Lung (tissue), 12 donors: ENCODE measurements around the gene GADD45GIP1. TPM values are rescaled to one million over a fixed set of nuclear protein-coding genes. Genes with fewer than 3 reads are reported as not detected.

Source experiments
- ATAC-seq: fragments of 200-7000 bp; cut with Tn5 transposase; one replicate; pipeline ENCODE4 v1.9.1; 2020; ENCODE audit warnings: moderate number of reproducible peaks; ENCODE audit not compliant: insufficient read depth, low FRiP score
- DNase-seq, 3 donors: peaks; one replicate each; pipeline ENCODE4 v3.0.0-alpha.2; 2013 to 2017
- H3K27ac ChIP-seq, 2 donors: one replicate each; pipeline ENCODE4 v1.5.1; 2013; ENCODE audit warnings: mild to moderate bottlenecking in 2 of 2, moderate library complexity in 2 of 2, control low read depth in 1 of 2, inconsistent platforms in 1 of 2, low read depth in 1 of 2, low read length in 1 of 2
- H3K27me3 ChIP-seq, 3 donors: one replicate each; pipeline ENCODE4 v1.5.1; 2013; ENCODE audit warnings: low read length in 2 of 3; ENCODE audit not compliant: control insufficient read depth in 3 of 3, insufficient read depth in 3 of 3
- H3K36me3 ChIP-seq, 4 donors: one replicate each; pipeline ENCODE4 v1.5.1; 2013; ENCODE audit warnings: low read length in 4 of 4, mild to moderate bottlenecking in 1 of 4, moderate library complexity in 1 of 4; ENCODE audit not compliant: control insufficient read depth in 4 of 4, insufficient read depth in 4 of 4
- H3K4me1 ChIP-seq, 5 donors: one replicate each; pipeline ENCODE4 v1.5.1; 2013; ENCODE audit warnings: low read length in 5 of 5, mild to moderate bottlenecking in 2 of 5, moderate library complexity in 1 of 5; ENCODE audit not compliant: control insufficient read depth in 5 of 5, insufficient read depth in 5 of 5
- H3K4me3 ChIP-seq: one replicate; pipeline ENCODE4 v1.5.1; 2013; ENCODE audit warnings: mild to moderate bottlenecking, control low read depth, moderate library complexity
- H3K9ac ChIP-seq, 2 donors: one replicate each; pipeline ENCODE4 v1.5.1; 2013; ENCODE audit warnings: low read length in 2 of 2, control low read depth in 1 of 2; ENCODE audit not compliant: insufficient read depth in 1 of 2
- H3K9me3 ChIP-seq, 4 donors: one replicate each; pipeline ENCODE4 v1.5.1; 2013; ENCODE audit warnings: low read length in 3 of 4, mild to moderate bottlenecking in 1 of 4, moderate library complexity in 1 of 4; ENCODE audit not compliant: control insufficient read depth in 4 of 4, insufficient read depth in 3 of 4
- WGBS, 2 donors: extraction: QIAGEN DNeasy Blood & Tissue Kit; methylation state at CpG; one replicate each; pipeline ENCODE4 v1.1.7; 2013; 5-methylcytosine and 5-hydroxymethylcytosine counted together
- polyA plus RNA-seq, 2 donors: library from polyadenylated mRNA; stranded (reverse); fragments of 200-250 nt; gene quantifications; one replicate each; pipeline ENCODE4 v1.2.1, GENCODE V29; 2013
- total RNA-seq, 2 donors: library from RNA; depleted of rRNA in 1 of 2; stranded (reverse); fragments of >200 nt in 1 of 2; gene quantifications; one replicate each; pipeline ENCODE4 v1.2.1, GENCODE V29; 2014 to 2021
- TF ChIP-seq, protein P1 (sequence below): IDR thresholded peaks from 2 replicates; pipeline ENCODE4 v1.5.1; 2012; ENCODE audit warnings: mild to moderate bottlenecking; ENCODE audit errors: control extremely low read depth, extremely low read depth
- donor health status: control.
- donor health status: control.
- donor health status: Bipolar disorder and iron deficiency.
- donor health status: healthy.
- donor health status: DM: yes; HTN: yes; CAD: no.

Gene GADD45GIP1
- total and polyA plus RNA-seq, 4 donors = 14.9 to 69.0 (median 36.3) TPM

- no peaks in the 10 kb centered on the region for H3K9me3 ChIP-seq
- peaks cover 27 to 50% (median 42%) of the 10 kb centered on the region in 4 donors for H3K36me3 ChIP-seq
- H3K4me3 ChIP-seq = peak overlapping the region; percentile 85
- ATAC-seq (no peak), DNase-seq (no peak)
- peak overlapping the region; percentile 42 to 72 for H3K9ac ChIP-seq
- H3K27me3 ChIP-seq = no peaks in the 10 kb centered on the region
- 65 to 74% methylated on average over 14 of the region's 14 CpGs for WGBS, 2 donors
- TF ChIP-seq, protein P1, sequence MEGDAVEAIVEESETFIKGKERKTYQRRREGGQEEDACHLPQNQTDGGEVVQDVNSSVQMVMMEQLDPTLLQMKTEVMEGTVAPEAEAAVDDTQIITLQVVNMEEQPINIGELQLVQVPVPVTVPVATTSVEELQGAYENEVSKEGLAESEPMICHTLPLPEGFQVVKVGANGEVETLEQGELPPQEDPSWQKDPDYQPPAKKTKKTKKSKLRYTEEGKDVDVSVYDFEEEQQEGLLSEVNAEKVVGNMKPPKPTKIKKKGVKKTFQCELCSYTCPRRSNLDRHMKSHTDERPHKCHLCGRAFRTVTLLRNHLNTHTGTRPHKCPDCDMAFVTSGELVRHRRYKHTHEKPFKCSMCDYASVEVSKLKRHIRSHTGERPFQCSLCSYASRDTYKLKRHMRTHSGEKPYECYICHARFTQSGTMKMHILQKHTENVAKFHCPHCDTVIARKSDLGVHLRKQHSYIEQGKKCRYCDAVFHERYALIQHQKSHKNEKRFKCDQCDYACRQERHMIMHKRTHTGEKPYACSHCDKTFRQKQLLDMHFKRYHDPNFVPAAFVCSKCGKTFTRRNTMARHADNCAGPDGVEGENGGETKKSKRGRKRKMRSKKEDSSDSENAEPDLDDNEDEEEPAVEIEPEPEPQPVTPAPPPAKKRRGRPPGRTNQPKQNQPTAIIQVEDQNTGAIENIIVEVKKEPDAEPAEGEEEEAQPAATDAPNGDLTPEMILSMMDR = no peak
- H3K4me1 ChIP-seq = peaks cover 0 to 14% (median 7%) of the 10 kb centered on the region in 5 donors
- peak overlapping the region in 1 of 2 donors; percentile 95 for H3K27ac ChIP-seq
Measured at GRCh38 chr19:12946731-12947496, 10.1 kb downstream of the GADD45GIP1 start.

DNA sequence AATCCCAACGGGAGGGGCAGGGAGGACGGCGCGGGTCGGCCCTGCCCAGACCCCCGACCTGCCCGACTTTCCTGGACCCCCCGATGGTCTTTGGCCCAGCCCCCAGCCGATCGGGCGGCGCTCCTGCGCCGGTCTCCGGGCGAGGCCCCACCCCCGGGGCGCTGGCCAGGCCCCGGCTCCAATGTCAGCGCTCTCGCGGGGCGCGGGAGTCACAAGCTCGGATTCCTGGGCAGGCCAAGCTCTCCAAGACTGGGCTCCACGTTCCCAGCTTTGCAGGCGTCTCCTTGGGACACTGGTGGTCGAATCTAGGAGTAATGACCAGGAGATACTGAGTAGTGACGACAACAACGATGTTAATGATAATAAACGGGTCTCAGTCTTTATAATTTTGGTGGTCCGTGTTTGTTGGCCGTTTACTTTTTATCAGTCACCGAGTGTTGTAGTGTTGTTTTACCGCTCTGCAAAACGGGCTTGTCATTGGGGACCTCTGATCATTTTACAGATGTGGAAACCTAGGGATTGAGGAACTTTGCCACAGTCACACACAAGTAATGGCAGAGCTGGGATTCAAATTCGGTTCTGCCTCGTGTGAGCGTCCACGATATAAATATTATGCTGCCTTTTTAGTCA, 10.8 kb downstream of the GADD45GIP1 start:
- TF ChIP-seq, protein P1 = no peak
- DNase-seq (peak; percentile 75 to 84 (median 77)), ATAC-seq (peak; percentile 83)
- H3K27ac ChIP-seq = peak overlapping the region; percentile 80 to 95
- peaks cover 0 to 14% (median 7%) of the 10 kb centered on the region in 5 donors for H3K4me1 ChIP-seq
- 1% methylated on average over 38 to 40 of the region's 40 CpGs for WGBS, 2 donors
- peak overlapping the region; percentile 42 to 72 for H3K9ac ChIP-seq
- no peaks in the 10 kb centered on the region for H3K27me3 ChIP-seq
- no peaks in the 10 kb centered on the region for H3K9me3 ChIP-seq
- H3K36me3 ChIP-seq = peaks cover 27 to 54% (median 44%) of the 10 kb centered on the region in 4 donors
- H3K4me3 ChIP-seq = peak overlapping the region; percentile 85

- Histone ChIP-seq H3K36me3 (peaks cover 31 to 57% (median 49%) of the 10 kb centered on the region in 4 donors), H3K4me1 (peaks cover 5 to 19% (median 10%) of the 10 kb centered on the region in 5 donors), H3K9me3 (no peaks in the 10 kb centered on the region), H3K4me3 (peak within 1 kb of the TSS; percentile 85), H3K27me3 (no peaks in the 10 kb centered on the region), H3K27ac (peak within 1 kb of the TSS; percentile 80 to 95), H3K9ac (peak within 1 kb of the TSS; percentile 42 to 72)
- DNase-seq (peak; percentile 98 to 99 (median 98)), ATAC-seq (peak; percentile 90)
- TF ChIP-seq, protein P1 = peak; percentile 4
- 0 to 1% methylated on average over 51 to 62 of the region's 62 CpGs for WGBS, 2 donors
Measured at GRCh38 chr19:12945479-12946091, 11.4 kb downstream of the GADD45GIP1 start, which contains the start of gene RAD23A. TSS of gene RAD23A (plus strand) at chr19:12945862. CDS start at chr19:12945949, 87 bp downstream.
